IMR-90 (cell line): ENCODE measurements around the gene PTPN3. TPM values are rescaled to one million over a fixed set of nuclear protein-coding genes. Genes with fewer than 3 reads are reported as not detected.

Experiments used
- ATAC-seq: fragments of 200-7000 bp; cut with Tn5 transposase; 2 replicates; pipeline ENCODE4 v1.9.1; 2020; ENCODE audit warnings: low read depth, mild to moderate bottlenecking, moderate library complexity
- BruUV-seq: library from RNA; stranded (reverse); fragments of 400-500 nt; replicated peaks from 2 replicates; lab custom pipeline; 2021; lab: Mats Ljungman, UMichigan
- CTCF ChIA-PET: fragments of 300-600 bp; formaldehyde crosslinking; extraction: SDS; loops from one replicate; lab custom pipeline; 2021; ENCODE audit warnings: antibody characterized with exemption; lab: Yijun Ruan, JAX
- POLR2A ChIA-PET: fragments of 300-600 bp; sonication (Branson Sonifier 250); formaldehyde crosslinking; loops from one replicate; lab custom pipeline; 2022; ENCODE audit warnings: antibody characterized with exemption; ENCODE audit not compliant: unreplicated experiment; lab: Charles Lee
- DNase-seq: peaks from one replicate; pipeline ENCODE4 v3.0.0; 2013
- H2AFZ ChIP-seq: replicated peaks from 2 replicates; pipeline ENCODE3; 2013; ENCODE audit warnings: low read length, mild to moderate bottlenecking; ENCODE audit not compliant: poor library complexity
- H2AK5ac ChIP-seq: 2 replicates; pipeline ENCODE4 v1.6.1; 2013; ENCODE audit warnings: low read depth, low read length, inconsistent platforms
- H2AK9ac ChIP-seq: replicated peaks from 2 replicates; pipeline ENCODE3; 2013; ENCODE audit warnings: mild to moderate bottlenecking, low read depth, low read length, moderate library complexity; ENCODE audit not compliant: poor library complexity
- H2BK120ac ChIP-seq: 2 replicates; pipeline ENCODE4 v1.6.1; 2013; ENCODE audit warnings: low read depth, low read length, inconsistent platforms
- H2BK15ac ChIP-seq: 3 replicates; pipeline ENCODE4 v1.6.1; 2013; ENCODE audit warnings: low read depth, low read length, inconsistent platforms
- H2BK20ac ChIP-seq: 2 replicates; pipeline ENCODE4 v1.6.1; 2013; ENCODE audit warnings: low read depth, mild to moderate bottlenecking, inconsistent platforms, low read length, moderate library complexity
- H2BK5ac ChIP-seq: 2 replicates; pipeline ENCODE4 v1.6.1; 2013; ENCODE audit warnings: mild to moderate bottlenecking, low read depth, low read length, inconsistent platforms; ENCODE audit not compliant: poor library complexity, severe bottlenecking
- H3K14ac ChIP-seq: replicated peaks from 2 replicates; pipeline ENCODE4 v1.6.1; 2013; ENCODE audit warnings: low read depth, low read length, inconsistent platforms
- H3K18ac ChIP-seq: 2 replicates; pipeline ENCODE4 v1.6.1; 2013; ENCODE audit warnings: low read depth, low read length, control low read depth
- H3K23ac ChIP-seq: 2 replicates; pipeline ENCODE4 v1.6.1; 2013; ENCODE audit warnings: low read depth, low read length, inconsistent platforms
- H3K27ac ChIP-seq: 2 replicates; pipeline ENCODE4 v1.5.1; 2013; ENCODE audit warnings: mild to moderate bottlenecking, control low read depth, low read length; ENCODE audit not compliant: insufficient read depth
- H3K27me3 ChIP-seq: 2 replicates; pipeline ENCODE4 v1.6.1; 2013; ENCODE audit warnings: low read length; ENCODE audit not compliant: control insufficient read depth, insufficient read depth
- H3K36me3 ChIP-seq: 2 replicates; pipeline ENCODE4 v1.6.1; 2013; ENCODE audit warnings: low read length, mixed read lengths; ENCODE audit not compliant: control insufficient read depth, insufficient read depth
- H3K4ac ChIP-seq: 2 replicates; pipeline ENCODE4 v1.6.1; 2013; ENCODE audit warnings: low read depth, low read length, inconsistent platforms
- H3K4me1 ChIP-seq: 2 replicates; pipeline ENCODE4 v1.6.1; 2013; ENCODE audit warnings: low read length, mixed read lengths; ENCODE audit not compliant: control insufficient read depth, insufficient read depth
- H3K4me2 ChIP-seq: 2 replicates; pipeline ENCODE4 v1.6.1; 2013; ENCODE audit warnings: low read depth, mild to moderate bottlenecking, control low read depth, low read length, moderate library complexity
- H3K4me3 ChIP-seq: 2 replicates; pipeline ENCODE4 v1.5.1; 2013; ENCODE audit warnings: low read depth, mild to moderate bottlenecking, control low read depth, low read length, moderate library complexity; ENCODE audit not compliant: insufficient read depth
- H3K56ac ChIP-seq: 2 replicates; pipeline ENCODE4 v1.6.1; 2013; ENCODE audit warnings: low read length, inconsistent platforms; ENCODE audit not compliant: insufficient read depth; ENCODE audit errors: extremely low read depth
- H3K79me1 ChIP-seq, 2 experiments: 2 replicates each; pipeline ENCODE4 v1.6.1; 2013; ENCODE audit warnings: low read length in 2 of 2, inconsistent platforms in 1 of 2, low read depth in 1 of 2
- H3K9ac ChIP-seq: 2 replicates; pipeline ENCODE4 v1.6.1; 2013; ENCODE audit warnings: low read depth, low read length, control low read depth
- H3K9me1 ChIP-seq: 2 replicates; pipeline ENCODE4 v1.6.1; 2013; ENCODE audit warnings: low read length, inconsistent platforms; ENCODE audit not compliant: insufficient read depth
- H3K9me3 ChIP-seq: 2 replicates; pipeline ENCODE4 v1.6.1; 2013; ENCODE audit warnings: low read length; ENCODE audit not compliant: control insufficient read depth, insufficient read depth
- H4K20me1 ChIP-seq: 2 replicates; pipeline ENCODE4 v1.6.1; 2013; ENCODE audit warnings: low read length, inconsistent platforms; ENCODE audit not compliant: insufficient read depth
- H4K5ac ChIP-seq: 2 replicates; pipeline ENCODE4 v1.6.1; 2013; ENCODE audit warnings: mild to moderate bottlenecking, low read depth, low read length, control low read depth
- H4K8ac ChIP-seq, 2 experiments: 2 replicates each; pipeline ENCODE4 v1.6.1; 2013; ENCODE audit warnings: low read depth in 2 of 2, low read length in 2 of 2, control low read depth in 1 of 2, inconsistent platforms in 1 of 2
- H4K91ac ChIP-seq: 2 replicates; pipeline ENCODE4 v1.6.1; 2013; ENCODE audit warnings: low read depth, low read length, inconsistent platforms; ENCODE audit not compliant: insufficient read depth
- BHLHE40 ChIP-seq: fragments of 150-350 bp; IDR thresholded peaks from 2 replicates; pipeline ENCODE4 v1.6.1; 2016; ENCODE audit warnings: mild to moderate bottlenecking, low read depth, low read length
- CEBPB ChIP-seq: IDR thresholded peaks from 2 replicates; pipeline ENCODE4 v1.6.1; 2012; ENCODE audit warnings: low read depth, low read length, improper control_type of control experiment
- CHD1 ChIP-seq: IDR thresholded peaks from 2 replicates; pipeline ENCODE4 v1.6.1; 2012; ENCODE audit warnings: low read depth, low read length, improper control_type of control experiment
- CTCF ChIP-seq: conservative IDR thresholded peaks from 2 replicates; pipeline ENCODE4 v1.5.1; 2012; ENCODE audit warnings: mild to moderate bottlenecking, low read depth, low read length, improper control_type of control experiment
- ELK1 ChIP-seq: fragments of 150-350 bp; IDR thresholded peaks from 2 replicates; pipeline ENCODE4 v1.6.1; 2016; ENCODE audit warnings: low read depth, mild to moderate bottlenecking, low read length, moderate library complexity, borderline replicate concordance
- MAFK ChIP-seq: IDR thresholded peaks from 2 replicates; pipeline ENCODE4 v1.6.1; 2012; ENCODE audit warnings: low read depth, low read length, improper control_type of control experiment
- MAZ ChIP-seq: IDR thresholded peaks from 2 replicates; pipeline ENCODE4 v1.6.1; 2012; ENCODE audit warnings: low read depth, mild to moderate bottlenecking, low read length, improper control_type of control experiment, moderate library complexity, borderline replicate concordance
- NFE2L2 ChIP-seq: fragments of 150-350 bp; IDR thresholded peaks from 2 replicates; pipeline ENCODE4 v1.6.1; 2016; ENCODE audit warnings: low read depth, mild to moderate bottlenecking, low read length
- POLR2A ChIP-seq: IDR thresholded peaks from 2 replicates; pipeline ENCODE4 v1.6.1; 2012; ENCODE audit warnings: mild to moderate bottlenecking, low read depth, low read length
- RAD21 ChIP-seq: IDR thresholded peaks from 2 replicates; pipeline ENCODE4 v1.6.1; 2012; ENCODE audit warnings: low read length, improper control_type of control experiment
- RCOR1 ChIP-seq: IDR thresholded peaks from 2 replicates; pipeline ENCODE4 v1.6.1; 2012; ENCODE audit warnings: mild to moderate bottlenecking, low read length, improper control_type of control experiment; ENCODE audit not compliant: insufficient replicate concordance
- SMC3 ChIP-seq: fragments of 150-350 bp; IDR thresholded peaks from 2 replicates; pipeline ENCODE4 v1.6.1; 2016; ENCODE audit warnings: low read depth, mild to moderate bottlenecking, antibody characterized with exemption, low read length, moderate library complexity
- USF2 ChIP-seq: fragments of 150-350 bp; IDR thresholded peaks from 2 replicates; pipeline ENCODE4 v1.6.1; 2017; ENCODE audit warnings: mild to moderate bottlenecking, antibody characterized with exemption, low read length, low read depth
- WGBS, 2 experiments: methylation state at CpG; one replicate each; pipeline versions ENCODE4 v1.1.5 to v1.1.7; 2013; ENCODE audit warnings: missing lambda C conversion rate in 2 of 2; ENCODE audit not compliant: insufficient read length in 1 of 2; ENCODE audit errors: extremely low coverage in 2 of 2; 5-methylcytosine and 5-hydroxymethylcytosine counted together
- dilution Hi-C: fragments of 300-500 bp; cut with HindIII; formaldehyde crosslinking; loops from one replicate; pipeline ENCODE4 v1.14.3; 2018; ENCODE audit warnings: low sequenced_read_pairs; ENCODE audit not compliant: unreplicated experiment
- in situ Hi-C: fragments of 300-500 bp; cut with MboI; formaldehyde crosslinking; loops from 3 replicates; pipeline ENCODE4 v1.14.3; 2019; ENCODE audit warnings: low sequenced_read_pairs, inconsistent platforms, mixed read lengths
- intact Hi-C: fragments of 100-400 bp; cut with micrococcal nuclease; formaldehyde crosslinking; loops from 2 replicates; pipeline ENCODE4 v1.10.0; 2022
- polyA plus RNA-seq, 3 experiments: library from polyadenylated mRNA; depleted of rRNA; stranded (reverse); fragments of >200 nt; gene quantifications; 2 replicates each; pipeline ENCODE4 v1.2.3, GENCODE V29; 2012; ENCODE audit warnings: low replicate concordance in 1 of 3
- total RNA-seq: library from RNA; depleted of rRNA; stranded (reverse); fragments of >200 nt; gene quantifications from 2 replicates; pipeline ENCODE4 v1.2.3, GENCODE V29; 2012

PTPN3 gene
- total and polyA plus RNA-seq, 2 of the 4 experiments (the other 2 are of a cell fraction) = 0.72 to 0.89 TPM

GRCh38 chr9:109458453-109459211 is 39.5 kb downstream of the PTPN3 start (continued):
- TF ChIP-seq CHD1 = no peak

- Histone ChIP-seq H2BK120ac (no peak overlapping the region), H4K5ac (no peak overlapping the region), H3K4me3 (no peak overlapping the region), H4K91ac (no peak overlapping the region), H3K4ac (no peak overlapping the region), H2BK15ac (no peak overlapping the region), H3K27me3 (no peaks in the 10 kb centered on the region; the same call in none of the 2 replicates), H3K4me2 (no peak overlapping the region), H3K9me3 (no peaks in the 10 kb centered on the region), H2AFZ (no peak overlapping the region), H3K27ac (no peak overlapping the region), H3K56ac (no peak overlapping the region), H2AK9ac (no peak overlapping the region), H2BK20ac (no peak overlapping the region), H3K9ac (no peak overlapping the region), H3K18ac (no peak overlapping the region), H3K23ac (no peak overlapping the region), H3K4me1 (no peaks in the 10 kb centered on the region), H4K20me1 (no peaks in the 10 kb centered on the region), H3K79me1 (no peaks in the 10 kb centered on the region), H2AK5ac (no peak overlapping the region), H3K36me3 (no peaks in the 10 kb centered on the region), H4K8ac (no peak overlapping the region), H3K14ac (no peak overlapping the region), H2BK5ac (no peak overlapping the region), H3K9me1 (no peaks in the 10 kb centered on the region)
- intact Hi-C loops (no loop called here), dilution Hi-C loops (no loop called here), in situ Hi-C loops (no loop called here)
- DNase-seq (no peak), ATAC-seq (no peak)
- ChIA-PET CTCF (interaction anchor here (1.4 kb wide), 1 partner anchor 10 kb away, joined by 4 read pairs; no protein-coding TSS in a partner anchor), POLR2A (no interaction called here)
- no TSS peak for BruUV-seq
- WGBS, 2 experiments = no CpG with 5 or more reads among the region's 7 CpGs
- TF ChIP-seq BHLHE40 (no peak), MAZ (no peak), RCOR1 (no peak), NFE2L2 (no peak), USF2 (no peak), RAD21 (no peak), MAFK (no peak), CTCF (no peak), SMC3 (no peak), ELK1 (no peak), POLR2A (no peak), CHD1 (no peak), CEBPB (no peak)
These were observed 41.3 kb downstream of the PTPN3 start for GRCh38 chr9:109456811-109457210.
